ENCODE data around the gene OBSCN. TPM values are rescaled to one million over a fixed set of nuclear protein-coding genes. Genes with fewer than 3 reads are reported as not detected.

OBSCN gene
- total and polyA plus RNA-seq, 10 of the 15 experiments (the other 5 are each of a cell fraction or from before 2014, with no cell fraction given): 0.01 to 0.36 (median 0.08) TPM; not detected in 2

GRCh38 chr1:228316589-228317387, 108.9 kb downstream of the OBSCN start (continued):
- TF ChIP-seq BCLAF1 (IDR thresholded peaks at IDR 0.05): no peak
- no peak for TF ChIP-seq NRF1 (conservative IDR thresholded peaks at IDR 0.05; ENCODE audit: low read depth, low read length)
- TF ChIP-seq ZNF622 (IDR thresholded peaks at IDR 0.05): no peak
- TF ChIP-seq KAT2A (conservative IDR thresholded peaks at IDR 0.05; ENCODE audit: control insufficient read depth, low read depth, low read length): no peak
- TF ChIP-seq GABPA (IDR thresholded peaks at IDR 0.05; ENCODE audit: low read depth): no peak
- no peak for TF ChIP-seq CBX3 (IDR thresholded peaks at IDR 0.05; ENCODE audit: borderline replicate concordance, low read depth)
- no peak for TF ChIP-seq CHD2 (IDR thresholded peaks at IDR 0.05; ENCODE audit: borderline replicate concordance, low read depth, low read length)

- H3K4me1 ChIP-seq (ENCODE audit: control insufficient read depth, insufficient read depth, low read length): no peaks in the 10 kb centered on the region
- H4K20me1 ChIP-seq (ENCODE audit: control insufficient read depth, insufficient read depth): no peaks in the 10 kb centered on the region
- ChIA-PET RAD21 (ENCODE audit: unreplicated experiment) (no interaction called here), POLR2A (no interaction called here), SMC1A (ENCODE audit: uncharacterized antibody, unreplicated experiment) (no interaction called here), CTCF (no interaction called here)
- H2AFZ ChIP-seq (ENCODE audit: control insufficient read depth, low read depth, low read length): no peak overlapping the region
- WGBS (ENCODE audit: insufficient coverage, insufficient replicate concordance, low lambda C conversion rate, missing lambda C conversion rate): 28% methylated on average over 14 of the region's 14 CpGs
- no peak overlapping the region for H3K9ac ChIP-seq (ENCODE audit: control insufficient read depth, insufficient read depth, low read length)
- BruUV-seq (replicated peaks): no TSS peak
- H3K79me2 ChIP-seq (ENCODE audit: control insufficient read depth, insufficient read depth, low read length): no peaks in the 10 kb centered on the region
- no peak overlapping the region for H3K4me3 ChIP-seq
- no peak overlapping the region for H3K27ac ChIP-seq (ENCODE audit: control insufficient read depth, insufficient read depth)
- no peaks in the 10 kb centered on the region for H3K36me3 ChIP-seq (ENCODE audit: control insufficient read depth in 2 of 2, insufficient read depth in 2 of 2, low read length in 1 of 2)
- peaks cover 3% of the 10 kb centered on the region; the same call in 1 of the 3 replicates for H3K9me3 ChIP-seq (replicated peaks; ENCODE audit: control insufficient read depth, insufficient read depth, low read length)
- ATAC-seq (no peak), DNase-seq (ENCODE audit: low read depth, low spot score) (no peak), FAIRE-seq (no peak)
- H3K27me3 ChIP-seq (replicated peaks in 1 of 2; ENCODE audit: control insufficient read depth in 2 of 2, insufficient read depth in 2 of 2, low read length in 1 of 2): no peaks in the 10 kb centered on the region
- H3K4me2 ChIP-seq (ENCODE audit: control insufficient read depth, insufficient read depth): no peak overlapping the region
- intact Hi-C loops (cut with micrococcal nuclease; ENCODE audit: unreplicated experiment) (no loop called here), in situ Hi-C loops (cut with MboI) (no loop called here)
- no peak for TF ChIP-seq DPF2 (IDR thresholded peaks at IDR 0.05)
- TF ChIP-seq RB1 (IDR thresholded peaks at IDR 0.05; ENCODE audit: borderline replicate concordance): no peak
- no peak for TF ChIP-seq ZNF207 (IDR thresholded peaks at IDR 0.05; ENCODE audit: borderline replicate concordance)
- no peak for TF ChIP-seq ZNF592 (IDR thresholded peaks at IDR 0.05)
- TF ChIP-seq POU2F2 (IDR thresholded peaks at IDR 0.05; ENCODE audit: borderline replicate concordance, low read depth, low read length): no peak
- TF ChIP-seq HDAC2 (IDR thresholded peaks at IDR 0.05): no peak
- no peak for TF ChIP-seq CBX3 (IDR thresholded peaks at IDR 0.05; ENCODE audit: borderline replicate concordance, low read depth)
- no peak for TF ChIP-seq IKZF2 (IDR thresholded peaks at IDR 0.05)
- no peak for TF ChIP-seq STAT3 (IDR thresholded peaks at IDR 0.05; ENCODE audit: low read depth, low read length)
- TF ChIP-seq BMI1 (IDR thresholded peaks at IDR 0.05; ENCODE audit: borderline replicate concordance): no peak
- TF ChIP-seq NFYB (IDR thresholded peaks at IDR 0.05; ENCODE audit: insufficient read depth, low read depth, low read length): no peak
Measured at GRCh38 chr1:228317411-228317828, 109.6 kb downstream of the OBSCN start.
